Fibroblast of skin of right biceps (primary cell): ENCODE data around the gene EML5.
"Not testable (repeated sequence)": the region's sequence is repeated elsewhere in the genome, so short reads cannot be mapped to it uniquely, and the experiment has no call there.

Experiments
- DNase-seq: peaks from one replicate; pipeline ENCODE4 v3.0.0-alpha.2; 2013

EML5 gene

DNA sequence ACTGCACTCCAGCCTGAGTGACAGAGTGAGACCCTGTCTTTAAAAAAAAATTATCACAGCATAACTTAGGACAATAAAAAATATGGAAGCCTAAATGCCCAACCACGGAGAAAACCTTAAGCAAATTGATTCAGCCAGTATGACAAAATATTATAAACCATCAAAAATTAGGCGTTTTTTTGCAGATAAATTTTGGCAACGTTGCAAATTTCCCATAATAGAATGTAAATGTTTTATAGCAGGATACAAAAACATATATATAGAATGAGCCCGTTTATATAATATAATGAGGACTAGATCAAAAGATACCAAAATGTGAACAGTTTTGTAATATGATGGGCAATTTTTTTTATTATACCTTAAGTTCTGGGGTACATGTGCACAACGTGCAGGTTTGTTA is 6.8 kb upstream of the EML5 start:
- DNase-seq, result no peak

DNA sequence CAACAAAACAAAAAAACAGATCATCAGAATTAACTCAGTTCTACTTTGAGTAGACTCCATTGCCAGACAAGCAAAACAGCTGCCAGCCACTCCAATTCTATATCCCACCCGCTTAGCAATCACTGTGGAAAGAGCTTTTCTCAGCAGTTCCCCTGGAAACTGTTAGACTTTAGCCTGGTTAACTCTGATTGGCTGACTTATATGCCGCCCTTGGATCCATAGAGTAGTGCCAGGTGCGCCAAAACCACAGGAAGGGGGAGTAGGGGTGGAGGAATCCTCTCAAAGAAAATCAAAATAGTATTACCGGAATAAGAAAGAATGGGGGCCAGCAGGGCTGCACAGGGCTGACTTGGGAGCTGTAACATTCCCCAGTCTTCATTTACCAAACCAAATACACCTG is 5.4 kb upstream of the EML5 start:
- no peak for DNase-seq

- DNase-seq, result no peak
Measured at GRCh38 chr14:88793259-88793625, 489 bp upstream of the EML5 start.

GRCh38 chr14:88791629-88792472 is 902 bp downstream of the EML5 start:
- no peak for DNase-seq

DNA sequence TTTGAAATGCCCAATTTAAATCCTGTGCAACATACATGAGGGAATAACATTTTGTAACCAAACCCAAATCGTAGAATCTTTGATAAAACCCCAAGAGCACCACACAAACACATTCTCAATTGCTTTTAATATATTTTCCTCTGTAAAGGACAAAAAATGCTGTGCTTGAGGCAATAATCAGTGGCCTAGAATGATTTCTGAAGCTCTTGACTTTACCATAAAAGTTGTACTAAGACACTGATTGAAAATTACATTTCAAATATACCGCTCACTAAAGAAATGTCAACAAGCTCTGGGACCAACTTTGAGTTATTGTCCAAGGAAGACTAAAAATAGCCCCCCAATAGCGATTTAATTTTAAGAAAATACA is 1.5 kb downstream of the EML5 start:
- DNase-seq, result no peak

DNA sequence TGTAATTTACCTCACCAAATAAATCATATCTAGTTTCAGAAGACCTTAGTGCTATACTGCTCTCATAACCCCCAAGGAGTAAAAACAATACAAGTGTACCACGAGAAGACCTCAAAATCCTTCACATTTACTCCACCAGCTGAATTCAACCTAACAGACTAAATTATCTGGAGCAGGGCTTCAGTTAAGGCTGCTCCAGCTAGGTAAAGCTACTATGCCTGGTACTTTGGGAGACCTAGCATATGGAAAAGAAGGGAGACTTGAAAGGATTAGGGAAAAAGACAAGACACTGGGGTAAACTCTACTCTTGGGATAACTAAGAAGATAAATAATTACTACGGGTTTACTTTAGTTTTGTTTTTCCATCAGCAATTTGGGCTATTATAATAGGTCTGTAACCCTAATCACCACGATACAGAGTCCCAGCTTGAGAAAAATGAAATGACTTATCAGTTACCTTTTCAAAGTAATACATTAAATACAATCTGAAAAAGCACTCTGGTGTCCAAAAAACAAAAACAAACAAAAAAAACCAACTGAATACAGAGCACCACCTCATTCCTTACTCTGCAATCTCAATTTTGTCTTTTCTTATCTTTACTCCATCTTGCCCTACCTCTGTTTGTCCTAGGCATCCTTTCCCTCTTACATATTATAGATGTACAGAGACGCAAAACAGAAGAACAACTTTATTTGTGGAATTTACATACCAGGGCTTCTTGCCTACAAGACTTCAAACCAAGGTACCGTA is 2.1 kb downstream of the EML5 start:
- no peak for DNase-seq

GRCh38 chr14:88789573-88789972 is 3.2 kb downstream of the EML5 start:
- DNase-seq, result not testable (repeated sequence)

- no peak for DNase-seq
Measured at GRCh38 chr14:88786715-88787114, 6.0 kb downstream of the EML5 start.

DNA sequence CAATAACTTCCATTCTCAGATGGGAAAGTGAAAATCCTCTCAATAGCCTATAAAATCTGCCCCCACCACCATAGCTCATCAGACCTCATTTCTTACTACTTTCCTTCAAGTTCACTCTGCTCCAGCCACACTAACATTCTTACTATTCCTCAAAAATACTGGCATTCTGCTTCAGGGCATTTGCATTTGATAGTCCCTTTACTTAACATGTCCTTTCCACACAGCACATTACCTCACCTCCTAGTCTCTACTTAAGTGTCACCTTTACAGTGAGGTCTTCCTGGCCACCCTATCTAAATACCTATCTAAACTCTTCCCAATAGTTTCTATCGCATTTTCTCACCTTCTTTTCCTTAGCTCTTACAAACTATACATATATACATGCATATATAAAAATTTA is 6.8 kb downstream of the EML5 start:
- no peak for DNase-seq

DNA sequence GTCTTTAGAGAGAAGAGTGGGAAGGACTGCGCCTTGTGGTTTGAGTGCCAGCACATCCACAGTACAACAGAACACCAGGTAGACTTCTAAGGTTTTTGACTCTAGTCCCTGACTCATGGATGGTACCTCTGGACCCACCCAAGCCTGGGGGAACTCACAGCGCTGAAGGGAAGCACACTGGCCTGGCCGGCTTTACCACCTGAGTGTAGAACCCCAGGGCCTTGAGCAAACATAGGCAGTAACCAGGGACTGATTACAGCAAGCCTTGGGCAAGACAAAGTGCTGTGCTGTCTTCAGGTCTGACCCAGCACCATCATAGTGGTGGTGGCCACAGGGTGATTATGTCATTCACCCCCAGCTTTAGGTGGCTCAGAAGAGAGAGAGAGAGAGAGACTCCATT is 17.2 kb downstream of the EML5 start:
- DNase-seq, result no peak

DNA sequence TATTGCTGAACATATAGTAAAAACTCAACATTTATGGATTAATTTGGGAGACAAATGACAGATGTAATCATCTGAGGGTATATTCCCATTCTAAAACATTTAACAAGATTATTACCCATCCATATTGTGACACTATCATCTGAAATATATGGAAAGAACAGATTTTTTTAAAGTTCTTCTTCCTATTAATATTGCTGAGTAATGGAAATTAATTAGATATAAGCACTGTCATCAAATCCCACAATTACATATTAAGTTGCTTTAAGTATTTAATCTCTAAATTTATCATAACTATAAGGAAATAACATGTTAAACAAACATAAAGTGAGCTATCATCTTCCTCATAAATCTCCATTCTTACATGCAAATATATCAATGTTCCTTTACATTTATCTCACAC is 22.0 kb downstream of the EML5 start:
- DNase-seq, result no peak

- DNase-seq, result peak; percentile 0
Measured at GRCh38 chr14:88765130-88765529, 27.6 kb downstream of the EML5 start.

GRCh38 chr14:88753873-88754272 is 38.9 kb downstream of the EML5 start:
- DNase-seq, result no peak

GRCh38 chr14:88750945-88751344 is 41.8 kb downstream of the EML5 start:
- DNase-seq, result no peak

DNA sequence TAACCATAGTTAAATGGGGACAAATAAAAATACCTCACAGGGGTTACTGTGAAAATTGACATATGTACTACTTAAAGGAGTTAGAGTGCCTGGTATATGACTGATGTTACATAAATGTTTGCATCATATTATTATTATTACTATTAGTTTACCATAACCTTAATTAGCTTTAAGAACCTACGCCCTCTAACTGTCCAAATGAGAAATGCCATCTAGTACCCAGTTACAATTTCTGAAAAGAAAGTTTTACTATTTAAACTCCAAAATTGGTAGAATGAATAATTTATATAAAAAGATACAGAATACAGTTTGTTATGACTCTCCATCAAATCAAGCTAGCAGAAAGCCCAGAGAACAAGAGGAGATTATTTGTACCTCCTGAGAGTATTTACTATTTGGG is 42.3 kb downstream of the EML5 start:
- DNase-seq, result no peak

- no peak for DNase-seq
Measured at GRCh38 chr14:88749139-88749538, 43.6 kb downstream of the EML5 start.

DNA sequence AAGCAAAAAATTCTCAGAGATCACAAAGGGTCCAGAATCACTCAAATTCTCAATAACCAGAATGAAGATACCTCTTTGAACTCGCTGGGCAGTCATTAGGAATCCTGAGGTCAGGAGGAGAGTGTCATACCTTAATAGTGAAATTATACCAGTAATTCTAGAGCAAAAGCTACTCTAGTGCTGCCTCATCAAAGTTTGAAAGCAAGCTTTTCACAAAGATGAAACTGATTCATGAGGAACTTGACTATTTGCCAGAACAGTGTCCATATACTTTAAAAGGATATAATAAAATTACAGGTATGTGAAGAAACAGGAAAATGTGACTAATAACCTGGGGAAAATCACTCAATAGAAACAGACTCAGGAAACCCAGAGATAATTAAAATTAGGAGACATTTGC is 44.5 kb downstream of the EML5 start:
- no peak for DNase-seq

GRCh38 chr14:88746052-88746451 is 46.7 kb downstream of the EML5 start:
- DNase-seq, result no peak

GRCh38 chr14:88737245-88737644 is 55.5 kb downstream of the EML5 start:
- DNase-seq, result no peak

GRCh38 chr14:88733121-88733520 is 59.6 kb downstream of the EML5 start:
- no peak for DNase-seq

DNA sequence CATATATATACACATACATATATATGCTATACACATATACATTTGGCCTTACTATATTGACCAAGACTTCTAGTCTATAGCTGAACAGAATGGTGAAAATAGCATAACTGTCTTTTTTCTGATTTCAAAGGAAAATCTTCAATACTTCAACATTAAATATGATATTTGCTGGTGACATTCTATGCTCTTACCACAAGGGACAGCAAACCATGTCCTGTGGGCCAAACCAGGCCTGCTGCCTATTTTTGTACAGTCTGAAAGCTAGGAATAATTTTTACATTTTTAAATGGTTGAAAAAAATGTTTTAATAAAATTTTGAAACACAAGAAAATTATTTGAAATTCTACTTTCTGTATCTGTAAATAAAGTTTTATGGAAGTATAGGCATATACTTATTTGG is 63.6 kb downstream of the EML5 start:
- no peak for DNase-seq

GRCh38 chr14:88727057-88727456 is 65.7 kb downstream of the EML5 start:
- no peak for DNase-seq

DNA sequence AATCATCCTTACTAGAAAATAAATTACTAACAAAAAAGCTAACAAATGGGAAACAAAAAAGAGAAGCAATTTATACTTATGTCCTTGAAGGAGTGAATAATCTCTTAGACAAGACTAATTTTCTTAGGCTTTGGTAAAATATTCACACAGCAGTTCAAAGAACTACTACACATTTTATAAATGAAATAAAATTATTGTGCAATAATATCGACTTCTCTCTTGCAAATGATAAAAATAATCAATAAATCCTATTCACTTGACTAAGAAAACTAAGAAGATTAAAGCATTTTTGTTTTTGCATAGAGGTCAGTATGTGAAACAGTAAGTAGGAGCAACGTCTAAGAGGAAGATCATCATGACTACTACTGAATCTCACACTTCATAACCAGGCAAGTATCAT is 82.0 kb downstream of the EML5 start:
- DNase-seq, result no peak

- no peak for DNase-seq
Measured at GRCh38 chr14:88707088-88707487, 85.7 kb downstream of the EML5 start.

GRCh38 chr14:88706425-88706824 is 86.3 kb downstream of the EML5 start:
- peak; percentile 18 for DNase-seq
